Prostate gland (tissue), 2 donors: Measurements from ENCODE around the gene C13orf46.

Experiments used
- CTCF ChIP-seq, 4 experiments: fragments of 200-600 bp in 2 of 4; fragments of 450-650 bp in 2 of 4; sonication (generic) in 2 of 4; IDR thresholded peaks; 1 replicate in 3 of 4; 2 replicates in 1 of 4; pipeline ENCODE4 v1.5.1; 2016 to 2019; ENCODE audit warnings: antibody characterized with exemption in 4 of 4, mild to moderate bottlenecking in 2 of 4, moderate library complexity in 2 of 4
- POLR2A ChIP-seq: fragments of 450-650 bp; IDR thresholded peaks from one replicate; pipeline ENCODE4 v1.6.1; 2016; ENCODE audit warnings: antibody characterized with exemption, mild to moderate bottlenecking
- POLR2AphosphoS5 ChIP-seq: sonication (generic); formaldehyde crosslinking; IDR thresholded peaks from one replicate; pipeline ENCODE4 v1.6.1; 2017; ENCODE audit warnings: antibody characterized with exemption

GRCh38 chr13:113980489-113981064, 6.7 kb upstream of the C13orf46 start:
- TF ChIP-seq CTCF (IDR thresholded peaks at IDR 0.05) (no peak), POLR2AphosphoS5 (no peak), POLR2A (no peak)
